Central memory CD8-positive, alpha-beta T cell (primary cell): ENCODE results near the gene STPG1.
A peak's percentile ranks its signal among the peaks of the same experiment; 100 is the strongest.

Experiments used
- ATAC-seq: fragments of 150-1000 bp; cut with Tn5 transposase; replicated peaks from 2 replicates; pipeline ENCODE4 v1.10.0; 2022; ENCODE audit warnings: mild to moderate bottlenecking, moderate FRiP score, moderate number of reproducible peaks; ENCODE audit not compliant: poor library complexity, severe bottlenecking; ENCODE audit errors: extremely low read depth
- DNase-seq, 2 donors: peaks; one replicate each; pipeline ENCODE4 v3.0.0; 2021; ENCODE audit warnings: low spot score in 2 of 2
- H3K27ac Mint-ChIP-seq: one replicate; pipeline ENCODE4 v1.8.0; 2022; ENCODE audit warnings: low read depth, mild to moderate bottlenecking, moderate library complexity, mixed read lengths
- H3K27me3 Mint-ChIP-seq: one replicate; pipeline ENCODE4 v1.8.0; 2022; ENCODE audit warnings: mixed read lengths
- H3K36me3 Mint-ChIP-seq: one replicate; pipeline ENCODE4 v1.8.0; 2022; ENCODE audit warnings: mild to moderate bottlenecking, moderate library complexity, mixed read lengths; ENCODE audit not compliant: insufficient read depth
- H3K4me1 Mint-ChIP-seq: one replicate; pipeline ENCODE4 v1.8.0; 2022; ENCODE audit warnings: mixed read lengths
- H3K4me3 Mint-ChIP-seq: one replicate; pipeline ENCODE4 v1.8.0; 2022; ENCODE audit warnings: mild to moderate bottlenecking, moderate library complexity, mixed read lengths
- H3K9me3 Mint-ChIP-seq: one replicate; pipeline ENCODE4 v1.8.0; 2022; ENCODE audit warnings: mixed read lengths

STPG1 gene

DNA sequence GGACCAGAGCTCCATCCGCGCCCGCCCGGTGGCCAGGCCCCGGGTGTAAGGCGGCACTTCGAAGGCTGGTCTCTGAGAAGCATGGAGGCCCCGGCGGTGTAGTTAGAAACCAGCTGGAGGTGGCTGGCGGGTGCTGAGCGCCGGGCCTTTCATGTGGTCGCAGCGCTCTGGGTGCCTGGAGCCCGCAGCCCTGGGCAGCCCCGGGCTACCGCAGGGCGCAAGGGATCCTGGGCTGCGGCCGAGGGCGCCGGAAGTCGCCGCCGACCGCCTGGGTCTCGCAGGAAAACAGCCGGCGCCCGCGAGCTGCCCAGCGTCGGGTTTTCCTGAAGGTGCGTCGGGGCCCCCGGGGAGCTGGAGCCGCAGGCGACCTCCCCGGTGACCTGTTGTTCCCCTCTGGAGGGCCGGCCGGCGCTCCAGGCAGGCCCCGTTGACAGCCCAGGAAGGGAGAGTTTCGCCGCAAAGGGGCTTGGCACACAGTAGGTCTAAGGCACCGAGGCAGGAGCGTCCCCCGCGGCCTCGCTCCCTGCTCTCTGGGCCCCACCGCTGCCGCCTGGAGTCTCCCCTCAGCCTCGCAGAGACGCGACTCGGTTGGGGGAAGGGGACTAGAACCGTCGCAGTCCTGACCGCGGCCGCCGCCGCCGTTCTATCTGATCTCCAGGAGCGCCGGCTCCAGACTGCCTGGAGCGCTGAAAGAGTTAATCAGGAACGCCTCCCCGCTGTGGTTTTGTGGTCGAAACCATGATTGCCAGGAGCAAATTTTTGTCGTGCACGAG, 91.7 kb downstream of the STPG1 start:
- peaks cover 47% of the 10 kb centered on the region for H3K27me3 Mint-ChIP-seq
- peak; percentile 89 for ATAC-seq
- peak; percentile 42 to 60 for DNase-seq
- peaks cover 39% of the 10 kb centered on the region for H3K4me1 Mint-ChIP-seq
- H3K4me3 Mint-ChIP-seq, result peak overlapping the region; percentile 82
- no peaks in the 10 kb centered on the region for H3K9me3 Mint-ChIP-seq
- H3K27ac Mint-ChIP-seq, result peak overlapping the region; percentile 86
- H3K36me3 Mint-ChIP-seq, result peaks cover 12% of the 10 kb centered on the region

DNA sequence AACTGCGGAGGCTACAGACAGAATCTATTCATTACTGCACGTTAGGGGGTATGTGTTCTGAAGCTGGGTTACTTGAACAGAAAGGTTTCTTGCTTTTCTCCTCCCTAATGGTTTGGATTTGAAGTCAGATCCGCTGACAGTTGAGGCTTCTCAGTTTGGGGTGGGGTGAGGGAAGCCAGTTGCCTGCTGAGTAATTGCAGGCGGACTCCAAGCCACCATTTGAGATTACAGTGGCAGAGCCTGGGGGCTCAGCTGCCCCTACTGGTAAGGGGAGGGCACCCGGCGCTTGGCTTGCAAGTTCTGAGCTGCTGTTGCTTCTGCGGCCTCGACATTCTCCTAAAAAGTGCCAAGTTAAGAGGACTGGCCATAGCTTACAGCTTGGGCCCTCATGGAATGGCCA, 92.5 kb downstream of the STPG1 start:
- DNase-seq (no peak), ATAC-seq (no peak)
- Mint-ChIP-seq H3K27ac (no peak overlapping the region), H3K4me1 (peaks cover 39% of the 10 kb centered on the region), H3K9me3 (no peaks in the 10 kb centered on the region), H3K4me3 (peak overlapping the region; percentile 82), H3K27me3 (peaks cover 54% of the 10 kb centered on the region), H3K36me3 (peaks cover 11% of the 10 kb centered on the region)

DNA sequence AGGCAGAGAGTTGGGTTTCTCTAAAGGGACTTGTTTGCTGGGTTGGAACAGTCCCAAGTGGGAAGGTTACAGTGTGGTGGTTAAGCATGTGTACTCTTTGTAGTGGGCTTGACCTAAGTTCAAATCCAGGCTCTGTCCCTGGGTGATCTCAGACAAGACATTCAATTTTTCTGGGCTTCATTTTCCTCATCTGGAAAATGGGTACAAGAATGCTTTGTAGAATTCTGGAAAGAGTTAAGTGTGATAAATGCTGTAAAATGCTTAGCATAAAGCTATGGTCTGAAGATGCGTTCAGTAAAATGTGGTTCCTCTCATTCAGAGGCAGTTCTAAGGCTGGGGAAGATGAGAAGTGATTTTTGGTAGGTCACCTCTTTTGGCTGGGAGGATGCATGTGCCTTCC, 93.6 kb downstream of the STPG1 start:
- ATAC-seq (no peak), DNase-seq (no peak)
- no peak overlapping the region for H3K27ac Mint-ChIP-seq
- H3K36me3 Mint-ChIP-seq, result peaks cover 10% of the 10 kb centered on the region
- H3K27me3 Mint-ChIP-seq, result peaks cover 55% of the 10 kb centered on the region
- peaks cover 39% of the 10 kb centered on the region for H3K4me1 Mint-ChIP-seq
- no peak overlapping the region for H3K4me3 Mint-ChIP-seq
- no peaks in the 10 kb centered on the region for H3K9me3 Mint-ChIP-seq

DNA sequence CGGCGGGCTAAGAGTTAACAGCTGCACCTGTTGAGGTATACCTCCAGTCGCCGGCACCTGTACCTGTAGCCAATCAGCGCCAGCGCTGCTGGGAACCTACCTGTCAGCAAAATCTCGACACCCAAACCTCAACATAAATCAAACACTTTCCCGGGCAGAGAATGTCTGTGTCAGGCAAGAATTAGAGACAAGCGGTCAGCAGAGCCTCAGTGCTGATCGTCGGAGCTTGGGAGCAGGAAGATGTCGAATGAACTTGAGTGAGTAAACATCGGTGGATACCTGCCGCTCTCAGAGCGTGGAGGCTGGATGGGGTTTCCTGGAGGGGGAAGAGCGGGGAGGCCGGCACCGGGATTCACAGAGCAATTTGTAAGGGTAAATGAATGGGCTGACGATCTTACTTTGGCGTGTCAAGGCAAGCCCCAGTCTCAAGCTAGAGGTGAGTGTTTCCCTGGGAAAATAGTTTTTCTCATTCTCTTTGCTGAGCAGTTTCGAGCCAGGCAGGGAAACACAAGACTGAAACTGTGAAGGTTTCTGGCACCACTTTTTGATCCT, 94.2 kb downstream of the STPG1 start, which contains the start of gene GRHL3:
TSS of gene GRHL3 (plus strand) at position 46 of the 552 bp plus-strand sequence. CDS start at position 241, 195 bp downstream.
- Mint-ChIP-seq H3K4me1 (peaks cover 39% of the 10 kb centered on the region), H3K9me3 (no peaks in the 10 kb centered on the region), H3K36me3 (peaks cover 10% of the 10 kb centered on the region), H3K27me3 (peaks cover 55% of the 10 kb centered on the region), H3K27ac (no peak within 1 kb of the TSS), H3K4me3 (peak within 1 kb of the TSS; percentile 60)
- no peak for ATAC-seq
- DNase-seq, result no peak

DNA sequence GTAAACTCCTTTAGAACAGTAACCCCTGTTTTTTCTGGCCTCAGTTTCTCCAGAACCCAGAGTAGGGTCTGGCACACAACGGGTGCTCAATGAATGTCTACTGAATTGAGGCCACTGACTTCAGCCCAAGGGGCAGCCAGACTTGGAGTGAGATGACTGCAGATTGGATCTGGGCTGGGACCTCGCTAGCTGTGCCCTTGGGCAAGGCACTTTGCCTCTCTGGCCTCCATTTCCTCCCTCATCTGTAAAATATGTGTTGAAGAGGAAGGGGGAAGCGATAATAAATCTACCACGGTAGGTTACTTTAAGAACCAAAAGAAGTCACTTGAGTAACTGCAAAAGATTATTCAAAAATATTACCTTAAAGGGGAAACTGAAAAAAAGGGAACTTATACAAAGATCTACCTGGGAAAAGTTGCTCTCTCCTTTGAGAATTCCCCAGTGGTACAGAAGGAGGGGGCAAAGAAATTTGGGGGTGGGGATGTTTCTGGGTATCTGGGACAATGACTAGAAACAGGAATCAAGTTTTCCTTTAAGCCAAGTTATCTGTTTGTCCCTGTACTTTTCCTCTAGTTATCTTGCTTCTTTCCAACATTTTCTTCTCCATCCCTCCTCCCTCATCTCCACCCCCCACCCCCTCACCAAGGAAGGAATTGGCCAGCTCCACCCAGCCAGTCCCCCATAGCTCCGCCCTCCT, 94.8 kb downstream of the STPG1 start:
- peaks cover 55% of the 10 kb centered on the region for H3K27me3 Mint-ChIP-seq
- H3K4me1 Mint-ChIP-seq, result peaks cover 39% of the 10 kb centered on the region
- H3K27ac Mint-ChIP-seq, result no peak overlapping the region
- H3K4me3 Mint-ChIP-seq, result peak overlapping the region; percentile 60
- no peaks in the 10 kb centered on the region for H3K9me3 Mint-ChIP-seq
- H3K36me3 Mint-ChIP-seq, result peaks cover 10% of the 10 kb centered on the region
- no peak for DNase-seq
- ATAC-seq, result no peak

DNA sequence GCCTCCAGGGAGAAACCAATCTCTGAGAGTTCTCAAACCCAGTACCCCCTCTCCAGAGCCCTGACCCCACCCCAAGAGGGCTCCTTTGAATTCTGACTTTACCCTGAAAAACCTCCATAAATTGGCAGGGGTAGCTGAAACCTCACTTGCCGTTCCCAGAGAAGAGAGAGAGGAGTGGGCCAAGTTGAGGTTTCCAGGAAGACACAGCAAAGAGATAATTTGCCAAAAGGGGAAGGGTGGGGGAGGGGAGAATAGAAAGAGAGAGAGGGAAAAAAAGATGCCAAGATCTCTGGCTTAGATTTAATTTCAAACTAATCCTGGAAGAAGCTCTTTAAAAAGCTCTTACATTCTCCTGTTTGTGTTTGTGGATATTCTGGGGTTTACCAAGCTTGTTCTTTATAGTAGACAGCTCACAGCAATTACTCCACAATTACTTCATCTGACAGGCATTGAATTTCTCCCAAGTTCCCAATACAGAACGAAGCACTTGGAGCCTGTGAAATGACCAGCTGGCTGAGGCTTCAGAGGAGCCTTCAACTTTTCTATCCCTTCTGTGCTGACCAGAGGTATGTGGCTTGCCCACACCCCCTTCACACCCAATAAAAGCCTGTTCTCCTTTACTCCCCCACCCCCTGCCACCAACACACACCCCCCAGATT, 95.5 kb downstream of the STPG1 start:
- no peak for DNase-seq
- Mint-ChIP-seq H3K27ac (no peak overlapping the region), H3K36me3 (peaks cover 10% of the 10 kb centered on the region), H3K4me1 (peaks cover 39% of the 10 kb centered on the region), H3K4me3 (no peak overlapping the region), H3K27me3 (peaks cover 55% of the 10 kb centered on the region), H3K9me3 (no peaks in the 10 kb centered on the region)
- no peak for ATAC-seq

DNA sequence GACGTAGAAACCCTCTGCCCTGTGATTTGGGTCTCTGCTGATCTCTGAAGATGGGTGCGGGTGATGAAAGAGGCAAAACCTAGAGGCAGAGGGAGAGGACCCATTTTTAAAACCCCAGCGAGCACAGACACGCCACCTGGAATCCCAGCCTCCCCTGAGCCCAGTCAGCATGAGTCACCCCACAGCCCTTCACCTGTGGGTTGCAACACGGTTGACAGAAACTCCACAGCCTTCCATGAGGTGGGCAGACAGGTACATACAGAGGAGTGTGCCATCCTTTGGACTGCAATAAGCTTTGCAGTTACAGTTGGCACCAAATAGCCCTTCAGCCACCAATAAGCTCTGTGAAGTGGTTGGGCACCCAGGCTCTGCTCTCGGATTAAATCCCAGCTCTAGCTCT, 96.5 kb downstream of the STPG1 start:
- H3K27me3 Mint-ChIP-seq, result peaks cover 55% of the 10 kb centered on the region

DNA sequence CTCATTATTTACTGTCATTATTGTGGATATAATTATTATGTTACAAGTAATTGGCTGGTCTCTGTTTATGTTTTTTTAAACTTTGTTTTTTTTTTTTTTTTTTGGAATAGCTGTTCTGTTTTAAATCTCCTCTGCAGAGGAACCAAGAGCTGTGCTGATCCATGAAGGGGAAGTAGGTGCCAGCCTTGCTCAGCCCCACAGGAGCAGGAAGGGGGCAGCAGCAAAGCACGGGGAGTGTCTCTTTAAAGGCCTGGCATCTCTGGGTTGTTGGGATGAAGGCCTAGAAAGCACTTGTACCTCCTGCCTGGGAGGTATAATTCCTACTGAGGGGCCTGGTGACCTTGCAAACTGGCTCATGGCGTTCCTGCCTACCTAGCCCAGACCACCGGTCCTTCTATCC, 96.9 kb downstream of the STPG1 start:
- H3K36me3 Mint-ChIP-seq, result peaks cover 2% of the 10 kb centered on the region
- peaks cover 55% of the 10 kb centered on the region for H3K27me3 Mint-ChIP-seq
- no peaks in the 10 kb centered on the region for H3K9me3 Mint-ChIP-seq
- ATAC-seq (no peak), DNase-seq (no peak)
- H3K4me3 Mint-ChIP-seq, result no peak overlapping the region
- no peak overlapping the region for H3K27ac Mint-ChIP-seq
- peaks cover 32% of the 10 kb centered on the region for H3K4me1 Mint-ChIP-seq

More for the DNA sequence above, 96.5 kb downstream of the STPG1 start:
- ATAC-seq, result no peak
- Mint-ChIP-seq H3K27ac (no peak overlapping the region), H3K4me3 (no peak overlapping the region), H3K4me1 (peaks cover 35% of the 10 kb centered on the region), H3K36me3 (peaks cover 4% of the 10 kb centered on the region), H3K9me3 (no peaks in the 10 kb centered on the region)
- DNase-seq, result no peak

DNA sequence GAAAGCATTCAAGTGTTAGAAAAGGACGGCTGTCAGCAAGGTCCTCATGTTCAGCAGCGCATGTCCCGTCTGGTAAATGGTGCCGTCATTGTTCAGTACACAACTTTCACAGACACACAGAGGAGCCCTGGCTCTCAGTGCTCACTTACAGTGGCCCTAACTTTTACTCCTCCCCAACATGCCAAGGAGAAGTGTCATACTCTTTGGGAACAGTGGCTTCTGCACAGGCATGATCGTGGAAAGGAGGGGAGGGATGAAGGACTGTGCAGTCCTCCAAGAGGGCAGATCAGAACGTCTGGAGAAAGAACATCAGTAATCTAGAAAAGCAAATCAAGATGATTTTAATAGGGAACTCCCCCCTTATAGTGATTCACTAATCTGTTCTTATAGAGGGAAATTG, 98.2 kb downstream of the STPG1 start:
- H3K9me3 Mint-ChIP-seq, result no peaks in the 10 kb centered on the region
- no peak overlapping the region for H3K4me3 Mint-ChIP-seq
- no peak for DNase-seq
- no peak overlapping the region for H3K27ac Mint-ChIP-seq
- peaks cover 43% of the 10 kb centered on the region for H3K27me3 Mint-ChIP-seq
- H3K4me1 Mint-ChIP-seq, result peaks cover 19% of the 10 kb centered on the region
- H3K36me3 Mint-ChIP-seq, result peaks cover 2% of the 10 kb centered on the region
- no peak for ATAC-seq

DNA sequence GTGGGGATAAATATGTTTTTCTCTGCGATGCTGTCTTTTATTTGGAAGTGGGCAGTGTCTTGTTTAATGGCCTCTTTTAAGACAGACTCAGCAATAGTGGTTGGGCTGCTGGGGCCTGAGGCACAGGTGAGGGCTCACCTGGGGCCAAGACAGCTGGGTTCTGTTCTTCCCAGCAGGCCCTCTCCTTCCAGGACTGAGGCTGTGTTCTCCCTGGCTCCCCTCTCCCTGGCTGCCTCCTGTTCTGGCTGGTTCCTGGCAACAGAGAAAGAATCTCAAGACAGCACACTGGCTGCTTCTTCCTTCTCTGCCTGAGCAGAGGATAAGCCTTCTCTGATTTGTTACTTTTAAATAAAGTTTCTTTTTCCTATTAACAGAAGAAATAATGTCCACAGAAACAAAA, 101.8 kb downstream of the STPG1 start:
- no peak overlapping the region for H3K4me3 Mint-ChIP-seq
- peaks cover 14% of the 10 kb centered on the region for H3K27me3 Mint-ChIP-seq
- ATAC-seq (no peak), DNase-seq (no peak)
- no peaks in the 10 kb centered on the region for H3K4me1 Mint-ChIP-seq
- no peak overlapping the region for H3K27ac Mint-ChIP-seq
- no peaks in the 10 kb centered on the region for H3K9me3 Mint-ChIP-seq
- no peaks in the 10 kb centered on the region for H3K36me3 Mint-ChIP-seq

DNA sequence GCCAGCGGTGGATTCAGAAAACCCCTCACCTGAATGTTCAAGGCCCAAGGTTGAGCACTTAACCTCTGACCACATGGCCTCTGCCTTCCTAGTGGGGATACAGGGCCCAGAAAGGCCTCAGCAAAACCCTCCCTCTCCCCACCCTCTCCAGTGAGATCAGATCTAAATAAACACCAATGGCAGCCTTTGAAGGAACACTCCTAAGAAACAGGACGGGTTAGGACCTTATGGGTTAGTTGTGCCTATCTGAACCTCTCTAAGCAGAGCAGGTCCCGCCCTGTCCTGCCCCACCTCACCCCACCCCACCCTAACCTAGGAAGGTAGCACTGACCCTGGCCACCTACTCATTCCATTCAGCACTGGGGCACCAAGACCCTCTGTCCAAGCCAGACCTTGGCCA, 102.3 kb downstream of the STPG1 start:
- Mint-ChIP-seq H3K27me3 (peaks cover 14% of the 10 kb centered on the region), H3K36me3 (no peaks in the 10 kb centered on the region), H3K4me1 (no peaks in the 10 kb centered on the region), H3K4me3 (no peak overlapping the region), H3K9me3 (no peaks in the 10 kb centered on the region), H3K27ac (no peak overlapping the region)
- no peak for DNase-seq
- no peak for ATAC-seq

DNA sequence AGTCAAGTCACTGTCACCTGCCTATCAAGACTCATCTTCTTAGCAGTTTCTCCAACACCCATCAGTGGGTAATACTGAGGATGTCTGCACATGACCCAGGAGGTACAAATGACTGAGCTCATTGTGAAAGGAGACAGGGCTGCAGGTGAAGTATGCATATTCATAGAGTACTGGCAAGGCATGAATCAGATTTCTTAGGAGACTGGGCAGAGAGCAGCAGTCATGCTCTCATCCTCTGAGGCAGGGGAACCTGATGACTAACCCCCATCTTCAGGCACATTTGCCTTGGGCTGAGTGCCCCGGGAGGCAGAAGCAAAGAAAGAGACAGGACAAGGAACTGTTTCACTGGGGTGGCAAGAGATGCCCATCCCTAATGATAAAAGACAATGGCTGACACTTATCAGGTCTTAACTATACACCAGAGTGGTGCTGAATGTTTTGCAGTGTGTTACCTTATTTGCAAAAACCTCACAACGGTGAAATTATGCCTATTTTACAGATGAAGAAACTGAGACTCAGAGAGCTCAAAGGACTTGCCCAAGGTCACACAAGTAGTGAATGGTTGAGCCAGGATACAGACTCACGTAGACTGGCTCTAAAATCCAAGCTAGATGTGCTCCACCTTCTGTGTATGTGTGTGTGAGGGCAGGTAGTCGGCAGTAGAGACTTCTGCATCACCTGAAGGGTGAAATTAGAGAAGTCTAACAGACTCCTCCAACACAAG, 103.7 kb downstream of the STPG1 start:
- no peak for ATAC-seq

More for the DNA sequence above, 103.7 kb downstream of the STPG1 start:
- no peaks in the 10 kb centered on the region for H3K4me1 Mint-ChIP-seq
- no peaks in the 10 kb centered on the region for H3K9me3 Mint-ChIP-seq
- H3K4me3 Mint-ChIP-seq, result no peak overlapping the region
- peaks cover 20% of the 10 kb centered on the region for H3K27me3 Mint-ChIP-seq
- no peak overlapping the region for H3K27ac Mint-ChIP-seq
- H3K36me3 Mint-ChIP-seq, result no peaks in the 10 kb centered on the region
- DNase-seq, result no peak
